Lower leg skin (tissue), 3 donors: Measurements from ENCODE around the gene RAPGEF6.

Experiments used
- CTCF ChIP-seq, 3 donors: fragments of 450-650 bp; IDR thresholded peaks; one replicate each; pipeline ENCODE4 v1.5.1; 2016; ENCODE audit warnings: antibody characterized with exemption in 3 of 3, mild to moderate bottlenecking in 3 of 3, moderate library complexity in 2 of 3
- POLR2A ChIP-seq, 2 donors: fragments of 450-650 bp; IDR thresholded peaks; one replicate each; pipeline ENCODE4 v1.6.1; 2016 to 2017; ENCODE audit warnings: antibody characterized with exemption in 2 of 2, mild to moderate bottlenecking in 1 of 2, moderate library complexity in 1 of 2

GRCh38 chr5:131564229-131564652 lies 70.8 kb downstream of the RAPGEF6 start:
- TF ChIP-seq CTCF (IDR thresholded peaks at IDR 0.05) (no peak), POLR2A (IDR thresholded peaks at IDR 0.05) (no peak)
